Right atrium auricular region (tissue), 2 donors: Measurements from ENCODE around the gene OCSTAMP. TPM values are rescaled to one million over a fixed set of nuclear protein-coding genes. Genes with fewer than 3 reads are reported as not detected.

Experiments used
- DNase-seq: peaks from one replicate; pipeline ENCODE4 v3.0.0-alpha.2; 2019; ENCODE audit warnings: low spot score
- H3K27ac ChIP-seq, 2 donors: fragments of 200-600 bp; sonication (generic); 1 replicate in 1 of 2; 2 replicates in 1 of 2; pipeline ENCODE4 v1.5.1; 2016 to 2019
- H3K27me3 ChIP-seq, 2 donors: fragments of 200-600 bp; sonication (generic); one replicate each; pipeline versions ENCODE4 v1.5.1 to v1.6.0; 2017 to 2019
- H3K36me3 ChIP-seq: fragments of 200-600 bp; sonication (generic); one replicate; pipeline ENCODE4 v1.5.1; 2016
- H3K4me1 ChIP-seq, 2 donors: fragments of 200-600 bp; sonication (generic); one replicate each; pipeline versions ENCODE4 v1.5.1 to v1.6.0; 2017 to 2019
- H3K4me3 ChIP-seq, 2 donors: fragments of 200-600 bp; sonication (generic); 1 replicate in 1 of 2; 2 replicates in 1 of 2; pipeline ENCODE4 v1.5.1; 2017 to 2019; ENCODE audit warnings: mild to moderate bottlenecking in 1 of 2, moderate library complexity in 1 of 2
- H3K9me3 ChIP-seq, 2 donors: fragments of 200-600 bp; sonication (generic); one replicate each; pipeline ENCODE4 v1.5.1; 2019
- CTCF ChIP-seq, 2 donors: fragments of 200-600 bp; sonication (generic); IDR thresholded peaks; one replicate each; pipeline ENCODE4 v1.5.1; 2019; ENCODE audit warnings: antibody characterized with exemption in 2 of 2
- total RNA-seq, 2 donors: library from RNA; depleted of rRNA; stranded (reverse); fragments of >200 nt; gene quantifications; one replicate each; pipeline ENCODE4 v1.1.0, GENCODE V29; 2016

Gene OCSTAMP
- total RNA-seq, 2 donors from 2014 or later: not detected

GRCh38 chr20:46545077-46545826 is 5.2 kb downstream of the OCSTAMP start:
- H3K36me3 ChIP-seq: no peaks in the 10 kb centered on the region
- no peak for TF ChIP-seq CTCF (IDR thresholded peaks at IDR 0.05)
- H3K4me1 ChIP-seq: no peaks in the 10 kb centered on the region
- H3K27me3 ChIP-seq: no peaks in the 10 kb centered on the region
- no peaks in the 10 kb centered on the region for H3K9me3 ChIP-seq
- no peak for DNase-seq
- H3K4me3 ChIP-seq: no peak overlapping the region
- H3K27ac ChIP-seq: no peak overlapping the region

DNA sequence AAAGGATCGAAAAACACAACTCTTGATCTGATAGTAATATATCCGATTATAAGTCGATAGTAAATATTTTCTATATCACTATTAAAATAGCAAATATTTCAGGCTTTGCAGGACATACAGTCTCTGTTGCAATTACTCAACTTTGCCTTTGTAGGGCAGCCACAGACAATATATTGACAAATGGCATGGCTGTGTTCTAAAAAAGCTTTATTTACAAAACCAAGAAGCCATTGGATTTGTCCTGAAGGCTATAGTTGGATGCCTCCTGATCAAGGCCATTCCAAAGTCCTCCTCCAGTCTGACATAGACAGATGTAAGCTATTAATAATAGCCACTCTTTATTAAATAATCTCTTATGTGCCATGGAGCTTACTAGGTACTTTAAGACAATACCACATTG is 5.9 kb downstream of the OCSTAMP start:
- no peak for TF ChIP-seq CTCF (IDR thresholded peaks at IDR 0.05)
- Histone ChIP-seq H3K4me1 (no peaks in the 10 kb centered on the region), H3K27ac (no peak overlapping the region), H3K9me3 (no peaks in the 10 kb centered on the region), H3K27me3 (no peaks in the 10 kb centered on the region), H3K4me3 (no peak overlapping the region), H3K36me3 (no peaks in the 10 kb centered on the region)
- no peak for DNase-seq

DNA sequence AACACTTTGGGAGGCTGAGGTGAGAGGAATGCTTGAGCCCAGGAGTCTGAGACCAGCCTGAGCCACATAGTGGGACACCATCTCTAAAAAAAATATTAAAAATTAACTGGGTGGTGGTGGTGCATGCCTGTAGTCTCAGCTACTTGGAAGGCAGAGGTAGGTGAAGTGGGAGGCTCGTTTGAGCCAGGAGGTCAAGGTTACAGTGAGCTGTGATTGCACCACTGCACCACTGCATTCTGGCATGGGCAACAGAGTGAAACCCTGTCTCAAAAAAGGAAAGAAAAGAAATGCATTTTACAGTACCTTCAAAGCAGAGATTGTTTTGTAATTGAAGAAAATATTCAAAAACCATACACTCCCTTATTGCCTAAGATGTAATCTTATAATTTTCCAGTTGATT is 6.5 kb downstream of the OCSTAMP start:
- H3K4me1 ChIP-seq: no peaks in the 10 kb centered on the region
- H3K27me3 ChIP-seq: no peaks in the 10 kb centered on the region
- H3K4me3 ChIP-seq: no peak overlapping the region
- H3K36me3 ChIP-seq: no peaks in the 10 kb centered on the region
- TF ChIP-seq CTCF (IDR thresholded peaks at IDR 0.05): no peak
- H3K9me3 ChIP-seq: no peaks in the 10 kb centered on the region
- DNase-seq: no peak
- H3K27ac ChIP-seq: no peak overlapping the region

DNA sequence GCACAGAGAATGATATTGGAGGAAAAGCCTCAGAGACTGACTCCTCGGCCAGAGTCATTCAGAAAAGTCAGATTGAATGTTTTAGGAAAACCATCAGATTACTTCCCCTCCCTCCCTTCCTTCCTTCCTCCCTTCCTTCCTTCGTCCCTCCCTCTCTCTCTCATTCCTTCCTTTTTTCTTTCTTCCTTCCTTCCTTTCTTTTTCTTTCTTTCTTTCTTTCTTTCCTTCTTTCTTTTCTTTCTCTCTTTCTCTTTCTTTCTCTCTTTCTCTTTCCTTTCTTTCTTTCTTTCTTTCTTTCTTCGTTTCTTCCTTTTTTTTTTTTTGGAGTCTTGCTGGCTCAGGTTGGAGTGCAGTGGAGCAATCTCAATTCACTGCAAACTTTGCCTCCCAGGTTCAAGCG is 7.4 kb downstream of the OCSTAMP start:
- no peak for DNase-seq
- Histone ChIP-seq H3K4me3 (no peak overlapping the region), H3K9me3 (no peaks in the 10 kb centered on the region), H3K4me1 (no peaks in the 10 kb centered on the region), H3K27me3 (no peaks in the 10 kb centered on the region), H3K36me3 (no peaks in the 10 kb centered on the region), H3K27ac (no peak overlapping the region)
- no peak for TF ChIP-seq CTCF (IDR thresholded peaks at IDR 0.05)

- H3K4me3 ChIP-seq: no peak overlapping the region
- H3K9me3 ChIP-seq: no peaks in the 10 kb centered on the region
- TF ChIP-seq CTCF (IDR thresholded peaks at IDR 0.05): no peak
- no peaks in the 10 kb centered on the region for H3K36me3 ChIP-seq
- no peaks in the 10 kb centered on the region for H3K4me1 ChIP-seq
- H3K27ac ChIP-seq: no peak overlapping the region
- no peak for DNase-seq
- no peaks in the 10 kb centered on the region for H3K27me3 ChIP-seq
Measured at GRCh38 chr20:46541229-46541935, 9.1 kb downstream of the OCSTAMP start.
